Measurements from ENCODE around the gene STAG1. TPM values are rescaled to one million over a fixed set of nuclear protein-coding genes. Genes with fewer than 3 reads are reported as not detected.
A peak's percentile ranks its signal among the peaks of the same experiment; 100 is the strongest.
"Not testable (repeated sequence)": the region's sequence is repeated elsewhere in the genome, so short reads cannot be mapped to it uniquely, and the experiment has no call there.

The STAG1 gene
- polyA plus RNA-seq, 3 donors: 7.2 to 10.0 (median 7.5) TPM

- Mint-ChIP-seq H3K9me3 (peaks cover 0 to 2% (median 0%) of the 10 kb centered on the region in 7 donors), H3K27me3 (ENCODE audit: low read depth in 3 of 3) (no peaks in the 10 kb centered on the region), H3K36me3 (peaks cover 6 to 7% of the 10 kb centered on the region in 2 donors), H3K4me1 (peaks cover 30% of the 10 kb centered on the region), H3K4me3 (no peak overlapping the region), H3K27ac (no peak overlapping the region)
- no peaks in the 10 kb centered on the region for H3K9me3 ChIP-seq (replicated peaks in 1 of 2; ENCODE audit: control insufficient read depth in 1 of 2, insufficient read depth in 1 of 2, low read length in 2 of 2)
- intact Hi-C loops (cut with micrococcal nuclease): no loop called here
- TF ChIP-seq, protein P1, sequence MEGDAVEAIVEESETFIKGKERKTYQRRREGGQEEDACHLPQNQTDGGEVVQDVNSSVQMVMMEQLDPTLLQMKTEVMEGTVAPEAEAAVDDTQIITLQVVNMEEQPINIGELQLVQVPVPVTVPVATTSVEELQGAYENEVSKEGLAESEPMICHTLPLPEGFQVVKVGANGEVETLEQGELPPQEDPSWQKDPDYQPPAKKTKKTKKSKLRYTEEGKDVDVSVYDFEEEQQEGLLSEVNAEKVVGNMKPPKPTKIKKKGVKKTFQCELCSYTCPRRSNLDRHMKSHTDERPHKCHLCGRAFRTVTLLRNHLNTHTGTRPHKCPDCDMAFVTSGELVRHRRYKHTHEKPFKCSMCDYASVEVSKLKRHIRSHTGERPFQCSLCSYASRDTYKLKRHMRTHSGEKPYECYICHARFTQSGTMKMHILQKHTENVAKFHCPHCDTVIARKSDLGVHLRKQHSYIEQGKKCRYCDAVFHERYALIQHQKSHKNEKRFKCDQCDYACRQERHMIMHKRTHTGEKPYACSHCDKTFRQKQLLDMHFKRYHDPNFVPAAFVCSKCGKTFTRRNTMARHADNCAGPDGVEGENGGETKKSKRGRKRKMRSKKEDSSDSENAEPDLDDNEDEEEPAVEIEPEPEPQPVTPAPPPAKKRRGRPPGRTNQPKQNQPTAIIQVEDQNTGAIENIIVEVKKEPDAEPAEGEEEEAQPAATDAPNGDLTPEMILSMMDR (IDR thresholded peaks at IDR 0.05): no peak
- H3K27me3 ChIP-seq (ENCODE audit: control insufficient read depth in 2 of 2, insufficient read depth in 2 of 2, low read length in 2 of 2): no peaks in the 10 kb centered on the region
- H3K36me3 ChIP-seq (replicated peaks in 1 of 2; ENCODE audit: control insufficient read depth in 1 of 2, insufficient read depth in 2 of 2, low read length in 2 of 2): no peaks in the 10 kb centered on the region
- no peak overlapping the region for H3K4me3 ChIP-seq (replicated peaks in 1 of 3; ENCODE audit: low read depth in 2 of 3, low read length in 3 of 3)
- peaks cover 13 to 16% of the 10 kb centered on the region in 2 donors for H3K4me1 ChIP-seq (ENCODE audit: control insufficient read depth in 1 of 2, insufficient read depth in 2 of 2, low read length in 2 of 2)
- peaks cover 90% of the 10 kb centered on the region for H3K79me2 ChIP-seq (ENCODE audit: insufficient read depth, low read length)
- 89% methylated on average over 1 of the region's 1 CpG for WGBS (ENCODE audit: insufficient coverage)
- DNase-seq: no peak
- no peak overlapping the region for H3K27ac ChIP-seq (ENCODE audit: low read depth in 1 of 2, low read length in 2 of 2)
- H3K4me2 ChIP-seq (replicated peaks; ENCODE audit: extremely low read depth, low read length, poor library complexity, severe bottlenecking): no peak overlapping the region
- H3K9ac ChIP-seq (ENCODE audit: insufficient read depth, low read length, poor library complexity, severe bottlenecking): no peak overlapping the region
- H2AFZ ChIP-seq (ENCODE audit: insufficient read depth, low read depth, low read length, poor library complexity, severe bottlenecking): no peak overlapping the region
- no peaks in the 10 kb centered on the region for H4K20me1 ChIP-seq (ENCODE audit: insufficient read depth, low read length)
Measured at GRCh38 chr3:136670166-136670565, 82.0 kb downstream of the STAG1 start.

DNA sequence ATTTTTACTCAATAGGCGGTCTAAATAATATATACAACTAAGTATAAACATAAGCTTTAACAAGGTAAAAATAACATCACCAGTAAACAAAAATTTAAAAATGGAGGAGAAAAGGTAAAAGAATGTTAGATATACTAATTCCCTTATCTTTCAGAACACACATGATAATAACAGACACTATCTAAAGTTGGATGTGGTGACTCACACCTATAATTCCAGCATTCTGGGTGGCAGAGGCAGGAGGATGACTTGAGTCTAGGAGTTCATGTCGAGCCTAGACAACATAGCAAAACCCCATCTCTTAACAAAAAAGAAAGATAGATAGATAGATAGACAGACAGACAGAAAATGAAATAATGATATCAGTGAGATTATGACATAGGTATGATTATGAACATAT lies 85.1 kb downstream of the STAG1 start:
- Histone ChIP-seq H3K4me1 (ENCODE audit: control insufficient read depth in 1 of 2, insufficient read depth in 2 of 2, low read length in 2 of 2) (no peaks in the 10 kb centered on the region), H3K27me3 (ENCODE audit: control insufficient read depth in 2 of 2, insufficient read depth in 2 of 2, low read length in 2 of 2) (no peaks in the 10 kb centered on the region), H4K20me1 (ENCODE audit: insufficient read depth, low read length) (no peaks in the 10 kb centered on the region), H3K9ac (ENCODE audit: insufficient read depth, low read length, poor library complexity, severe bottlenecking) (no peak overlapping the region), H3K79me2 (ENCODE audit: insufficient read depth, low read length) (peaks cover 82% of the 10 kb centered on the region), H3K36me3 (replicated peaks in 1 of 2; ENCODE audit: control insufficient read depth in 1 of 2, insufficient read depth in 2 of 2, low read length in 2 of 2) (no peaks in the 10 kb centered on the region), H3K4me2 (replicated peaks; ENCODE audit: extremely low read depth, low read length, poor library complexity, severe bottlenecking) (no peak overlapping the region), H3K27ac (ENCODE audit: low read depth in 1 of 2, low read length in 2 of 2) (no peak overlapping the region), H3K4me3 (replicated peaks in 1 of 3; ENCODE audit: low read depth in 2 of 3, low read length in 3 of 3) (no peak overlapping the region), H3K9me3 (replicated peaks in 1 of 2; ENCODE audit: control insufficient read depth in 1 of 2, insufficient read depth in 1 of 2, low read length in 2 of 2) (no peaks in the 10 kb centered on the region), H2AFZ (ENCODE audit: insufficient read depth, low read depth, low read length, poor library complexity, severe bottlenecking) (no peak overlapping the region)
- no peaks in the 10 kb centered on the region for H3K27me3 Mint-ChIP-seq (ENCODE audit: low read depth in 3 of 3)
- H3K4me3 Mint-ChIP-seq: no peak overlapping the region
- TF ChIP-seq, protein P1 (IDR thresholded peaks at IDR 0.05): no peak
- DNase-seq: no peak
- peaks cover 6 to 7% of the 10 kb centered on the region in 2 donors for H3K36me3 Mint-ChIP-seq
- peaks cover 6% of the 10 kb centered on the region for H3K4me1 Mint-ChIP-seq
- intact Hi-C loops (cut with micrococcal nuclease): no loop called here
- WGBS (ENCODE audit: insufficient coverage): no CpG with 5 or more reads among the region's 2 CpGs
- peaks cover 0 to 3% (median 0%) of the 10 kb centered on the region in 7 donors for H3K9me3 Mint-ChIP-seq
- no peak overlapping the region for H3K27ac Mint-ChIP-seq

DNA sequence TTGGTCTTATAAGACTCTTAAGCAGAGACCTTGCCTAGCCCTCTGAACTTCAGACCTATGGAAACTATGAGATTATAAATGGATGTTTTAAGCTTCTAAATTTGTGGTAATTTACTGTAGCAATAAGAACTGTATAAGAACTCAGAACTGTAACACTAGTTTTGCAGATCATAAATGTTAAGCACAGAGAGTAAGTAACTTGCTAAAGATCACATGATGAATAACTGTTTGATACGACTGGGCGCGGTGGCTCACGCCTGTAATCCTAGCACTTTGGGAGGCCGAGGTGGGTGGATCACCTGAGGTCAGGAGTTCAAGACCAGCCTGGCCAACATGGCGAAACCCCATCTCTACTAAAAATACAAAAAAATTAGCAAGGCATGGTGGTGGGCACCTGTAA lies 85.9 kb downstream of the STAG1 start:
- intact Hi-C loops (cut with micrococcal nuclease); H3K36me3 ChIP-seq (replicated peaks in 1 of 2; ENCODE audit: control insufficient read depth in 1 of 2, insufficient read depth in 2 of 2, low read length in 2 of 2); H3K9ac ChIP-seq (ENCODE audit: insufficient read depth, low read length, poor library complexity, severe bottlenecking); H3K4me3 ChIP-seq (replicated peaks in 1 of 3; ENCODE audit: low read depth in 2 of 3, low read length in 3 of 3); H3K4me1 ChIP-seq (ENCODE audit: control insufficient read depth in 1 of 2, insufficient read depth in 2 of 2, low read length in 2 of 2); H2AFZ ChIP-seq (ENCODE audit: insufficient read depth, low read depth, low read length, poor library complexity, severe bottlenecking); H3K36me3 Mint-ChIP-seq; H3K4me1 Mint-ChIP-seq; H3K4me3 Mint-ChIP-seq; DNase-seq; H3K9me3 ChIP-seq (replicated peaks in 1 of 2; ENCODE audit: control insufficient read depth in 1 of 2, insufficient read depth in 1 of 2, low read length in 2 of 2); H3K9me3 Mint-ChIP-seq; H3K27ac ChIP-seq (ENCODE audit: low read depth in 1 of 2, low read length in 2 of 2); H3K27me3 ChIP-seq (ENCODE audit: control insufficient read depth in 2 of 2, insufficient read depth in 2 of 2, low read length in 2 of 2); H4K20me1 ChIP-seq (ENCODE audit: insufficient read depth, low read length); H3K4me2 ChIP-seq (replicated peaks; ENCODE audit: extremely low read depth, low read length, poor library complexity, severe bottlenecking); H3K27me3 Mint-ChIP-seq (ENCODE audit: low read depth in 3 of 3): not testable (repeated sequence)
- H3K27ac Mint-ChIP-seq: peak overlapping the region in 2 of 7 donors; percentile 26 to 41
- peaks cover 82% of the 10 kb centered on the region for H3K79me2 ChIP-seq (ENCODE audit: insufficient read depth, low read length)
- 95% methylated on average over 4 of the region's 6 CpGs for WGBS (ENCODE audit: insufficient coverage)

Data from CD14-positive monocyte (primary cell).